Camera-type eye (tissue), 1 donor: ENCODE measurements around the gene IL13. TPM values are rescaled to one million over a fixed set of nuclear protein-coding genes. Genes with fewer than 3 reads are reported as not detected.

Experiments used
- total RNA-seq: library from RNA; depleted of rRNA; stranded (reverse); fragments of >200 nt; gene quantifications from one replicate; pipeline ENCODE4 v1.2.3, GENCODE V29; 2014

Gene IL13
- not detected for total RNA-seq

DNA sequence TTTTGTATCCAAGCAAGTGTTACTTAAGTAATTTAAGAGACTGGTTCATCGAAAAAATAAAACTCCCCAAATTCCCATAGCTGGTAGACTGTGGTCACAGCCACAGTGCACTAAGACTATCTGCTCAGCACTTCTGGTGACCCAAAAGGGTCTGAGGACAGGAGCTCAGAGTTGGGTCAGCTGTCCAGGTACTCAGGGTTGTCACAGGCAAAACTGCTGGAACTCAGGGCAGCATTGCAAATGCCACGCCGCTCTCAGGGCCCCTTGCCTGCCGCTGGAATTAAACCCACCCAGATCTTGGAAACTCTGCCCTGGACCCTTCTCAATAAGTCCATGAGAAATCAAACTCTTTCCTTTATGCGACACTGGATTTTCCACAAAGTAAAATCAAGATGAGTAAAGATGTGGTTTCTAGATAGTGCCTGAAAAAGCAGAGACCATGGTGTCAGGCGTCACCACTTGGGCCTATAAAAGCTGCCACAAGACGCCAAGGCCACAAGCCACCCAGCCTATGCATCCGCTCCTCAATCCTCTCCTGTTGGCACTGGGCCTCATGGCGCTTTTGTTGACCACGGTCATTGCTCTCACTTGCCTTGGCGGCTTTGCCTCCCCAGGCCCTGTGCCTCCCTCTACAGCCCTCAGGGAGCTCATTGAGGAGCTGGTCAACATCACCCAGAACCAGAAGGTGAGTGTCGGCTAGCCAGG, at the start of gene IL13:
Gene IL13 (plus strand): TSS at position 498 of the 705 bp plus-strand sequence. CDS start 14 bp downstream, at position 512.

DNA sequence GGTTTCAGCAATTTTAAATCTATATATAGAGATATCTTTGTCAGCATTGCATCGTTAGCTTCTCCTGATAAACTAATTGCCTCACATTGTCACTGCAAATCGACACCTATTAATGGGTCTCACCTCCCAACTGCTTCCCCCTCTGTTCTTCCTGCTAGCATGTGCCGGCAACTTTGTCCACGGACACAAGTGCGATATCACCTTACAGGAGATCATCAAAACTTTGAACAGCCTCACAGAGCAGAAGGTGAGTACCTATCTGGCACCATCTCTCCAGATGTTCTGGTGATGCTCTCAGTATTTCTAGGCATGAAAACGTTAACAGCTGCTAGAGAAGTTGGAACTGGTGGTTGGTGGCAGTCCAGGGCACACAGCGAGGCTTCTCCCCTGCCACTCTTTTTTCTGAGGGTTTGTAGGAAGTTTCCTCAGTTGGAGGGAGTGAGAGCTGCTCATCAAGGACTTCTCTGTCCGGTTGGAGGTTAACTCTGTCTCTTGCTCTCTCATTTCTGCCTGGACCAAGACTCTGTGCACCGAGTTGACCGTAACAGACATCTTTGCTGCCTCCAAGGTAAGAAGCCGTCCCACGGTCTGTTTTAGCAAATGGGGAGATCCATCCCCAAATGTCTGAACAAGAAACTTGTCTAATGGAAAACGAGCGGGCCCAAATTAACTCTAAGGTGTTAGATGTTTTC, 16.1 kb downstream of the IL13 start, which contains the start of gene IL4:
Gene IL4 (plus strand): TSS at position 51 of the 692 bp plus-strand sequence. CDS start 62 bp downstream, at position 113.

Other genes with a start within 250 kb of the IL13 start
- gene IRF1, start 167.4 kb upstream of the IL13 start, total RNA-seq = 11.2 TPM
- gene IL5, start 114.7 kb upstream of the IL13 start, total RNA-seq = not detected
- 46.0 TPM for gene RAD50, start 101.2 kb upstream of the IL13 start, total RNA-seq
- gene IL4, start 15.8 kb downstream of the IL13 start, total RNA-seq = not detected
- 49.0 TPM for gene KIF3A, start 79.4 kb downstream of the IL13 start, total RNA-seq
- gene CCNI2, start 89.3 kb downstream of the IL13 start, total RNA-seq = 0.60 TPM
- gene SEPTIN8, start 119.1 kb downstream of the IL13 start, total RNA-seq = 73.3 TPM
- gene SOWAHA, start 155.1 kb downstream of the IL13 start, total RNA-seq = 2.3 TPM
- 5.2 TPM for gene SHROOM1, start 172.5 kb downstream of the IL13 start, total RNA-seq
- 1.1 TPM for gene GDF9, start 208.3 kb downstream of the IL13 start, total RNA-seq
- 78.5 TPM for gene UQCRQ, start 208.5 kb downstream of the IL13 start, total RNA-seq
- gene LEAP2, start 215.5 kb downstream of the IL13 start, total RNA-seq = 1.1 TPM